K562 (cell line): ENCODE measurements around the gene NFIB. TPM values are rescaled to one million over a fixed set of nuclear protein-coding genes. Genes with fewer than 3 reads are reported as not detected.

Experiments
- ATAC-seq: fragments of 200-7000 bp; cut with Tn5 transposase; 3 replicates; pipeline ENCODE4 v1.9.1; 2020; ENCODE audit warnings: moderate library complexity
- BruUV-seq: library from RNA; stranded (reverse); fragments of 400-500 nt; replicated peaks from 2 replicates; lab custom pipeline; 2021; lab: Mats Ljungman, UMichigan
- CTCF ChIA-PET: fragments of 300-600 bp; formaldehyde crosslinking; extraction: SDS; loops from one replicate; lab custom pipeline; 2021; ENCODE audit warnings: low intra/inter-chr PET ratio; lab: Yijun Ruan, JAX
- POLR2A ChIA-PET: fragments of 300-600, 350-650 bp; sonication (Branson Sonifier 250); formaldehyde crosslinking; extraction: SDS; loops from one replicate; lab custom pipeline; 2021; ENCODE audit warnings: antibody characterized with exemption, inconsistent platforms; lab: Yijun Ruan, JAX
- DNase-seq, 4 experiments: peaks; one replicate each; pipeline versions ENCODE4 v3.0.0 to v3.0.0-alpha.2; 2011 to 2018; ENCODE audit warnings: low spot score in 3 of 4, mixed read lengths in 3 of 4; ENCODE audit errors: extremely low read depth in 1 of 4
- FAIRE-seq: peaks from 2 replicates; lab custom pipeline; 2011; peaks lifted over from hg19 to GRCh38; lab: Jason Lieb, UNC
- H2AFZ ChIP-seq: 2 replicates; pipeline ENCODE4 v1.6.0; 2011; ENCODE audit warnings: low read depth, low read length, control low read depth, inconsistent platforms
- H3K27ac ChIP-seq: fragments of 200-600 bp; 3 replicates; pipeline ENCODE4 v1.8.0; 2011; ENCODE audit warnings: low read depth, mild to moderate bottlenecking, control low read depth, inconsistent platforms, low read length, moderate library complexity, mixed read lengths; ENCODE audit errors: extremely low read depth
- H3K27me3 ChIP-seq, 2 experiments: fragments of 300-600 bp in 1 of 2; 2 replicates in 1 of 2; 3 replicates in 1 of 2; pipeline versions ENCODE4 v1.6.0 to v1.8.0; 2011; ENCODE audit warnings: inconsistent platforms in 2 of 2, low read length in 2 of 2, mild to moderate bottlenecking in 1 of 2, mixed read lengths in 1 of 2, moderate library complexity in 1 of 2; ENCODE audit not compliant: control insufficient read depth in 2 of 2, insufficient read depth in 2 of 2
- H3K36me3 ChIP-seq: fragments of 300-600 bp; 3 replicates; pipeline ENCODE4 v1.8.0; 2011; ENCODE audit warnings: mild to moderate bottlenecking, low read length, inconsistent platforms; ENCODE audit not compliant: control insufficient read depth, insufficient read depth
- H3K4me1 ChIP-seq, 2 experiments: fragments of 200-600 bp in 1 of 2; replicated peaks in 1 of 2; 2 replicates in 1 of 2; 3 replicates in 1 of 2; pipeline versions ENCODE4 v1.5.1 to v1.8.0; 2011; ENCODE audit warnings: inconsistent platforms in 2 of 2, low read length in 2 of 2, mild to moderate bottlenecking in 1 of 2, mixed read lengths in 1 of 2, moderate library complexity in 1 of 2; ENCODE audit not compliant: control insufficient read depth in 2 of 2, insufficient read depth in 2 of 2
- H3K4me2 ChIP-seq: 2 replicates; pipeline ENCODE4 v1.6.1; 2011; ENCODE audit warnings: low read length, control low read depth, inconsistent platforms, mixed read lengths; ENCODE audit not compliant: insufficient read depth
- H3K4me3 ChIP-seq: fragments of 200-600 bp; sonication (generic), shearing (Covaris generic); 2 replicates; pipeline ENCODE4 v1.5.1; 2016; ENCODE audit warnings: control low read depth, inconsistent platforms
- H3K79me2 ChIP-seq: fragments of 200-600 bp; 3 replicates; pipeline ENCODE4 v1.8.0; 2011; ENCODE audit warnings: low read length, inconsistent platforms; ENCODE audit not compliant: control insufficient read depth, insufficient read depth
- H3K9ac ChIP-seq, 2 experiments: 2 replicates each; pipeline versions ENCODE4 v1.6.0 to v1.6.1; 2011; ENCODE audit warnings: low read depth in 2 of 2, low read length in 2 of 2, control low read depth in 1 of 2, inconsistent platforms in 1 of 2, mild to moderate bottlenecking in 1 of 2, mixed read lengths in 1 of 2; ENCODE audit not compliant: insufficient read depth in 1 of 2
- H3K9me1 ChIP-seq: one replicate; pipeline ENCODE4 v1.6.0; 2011; ENCODE audit warnings: inconsistent platforms, mild to moderate bottlenecking, low read length, moderate library complexity; ENCODE audit not compliant: control insufficient read depth, insufficient read depth
- H3K9me3 ChIP-seq: replicated peaks from 2 replicates; pipeline ENCODE4 v1.5.1; 2011; ENCODE audit warnings: low read depth, low read length, inconsistent platforms; ENCODE audit not compliant: control insufficient read depth, insufficient read depth
- H4K20me1 ChIP-seq: replicated peaks from 2 replicates; pipeline ENCODE4 v1.6.1; 2011; ENCODE audit warnings: low read length, inconsistent platforms, mixed read lengths; ENCODE audit not compliant: control insufficient read depth, insufficient read depth
- ATF1 ChIP-seq, 2 experiments: fragments of 450-650 bp in 1 of 2; IDR thresholded peaks; 2 replicates each; pipeline ENCODE4 v1.6.1; 2016; ENCODE audit warnings: missing compliant biosample characterization in 1 of 2, missing genetic modification characterization in 1 of 2
- GATAD2A ChIP-seq: fragments of 450-650 bp; IDR thresholded peaks from 2 replicates; pipeline ENCODE4 v1.6.1; 2017
- NFXL1 ChIP-seq: fragments of 450-650 bp; formaldehyde crosslinking; IDR thresholded peaks from 2 replicates; pipeline ENCODE4 v1.4.0; 2021; ENCODE audit warnings: mild to moderate bottlenecking
- NR4A1 ChIP-seq, 2 experiments: fragments of 250-450 bp in 1 of 2; fragments of 450-650 bp in 1 of 2; sonication (Bioruptor Pico) in 1 of 2; IDR thresholded peaks; 2 replicates each; pipeline versions ENCODE4 v1.4.0 to v1.6.1; 2016 to 2020; ENCODE audit warnings: mild to moderate bottlenecking in 2 of 2, missing compliant biosample characterization in 1 of 2, missing genetic modification characterization in 1 of 2, moderate library complexity in 1 of 2
- PHF20 ChIP-seq: fragments of 450-650 bp; IDR thresholded peaks from 2 replicates; pipeline ENCODE4 v1.6.1; 2018; ENCODE audit not compliant: partially characterized antibody
- RB1 ChIP-seq: fragments of 450-650 bp; IDR thresholded peaks from 2 replicates; pipeline ENCODE4 v1.6.1; 2017; ENCODE audit warnings: low read depth, mild to moderate bottlenecking
- TAF9B ChIP-seq: fragments of 450-650 bp; IDR thresholded peaks from 2 replicates; pipeline ENCODE4 v1.6.1; 2018; ENCODE audit warnings: mild to moderate bottlenecking; ENCODE audit not compliant: partially characterized antibody
- ZNF551 ChIP-seq: fragments of 250-450 bp; sonication (Bioruptor Pico); IDR thresholded peaks from 2 replicates; pipeline ENCODE4 v1.5.0; 2021; ENCODE audit warnings: mild to moderate bottlenecking, moderate library complexity
- ZNF584 ChIP-seq: fragments of 200-800 bp; sonication (Bioruptor generic); IDR thresholded peaks from 2 replicates; pipeline ENCODE4 v1.6.1; 2016; ENCODE audit warnings: low read depth, mild to moderate bottlenecking, missing genetic modification characterization, missing compliant biosample characterization
- ZNF589 ChIP-seq: fragments of 200-800 bp; sonication (Bioruptor generic); IDR thresholded peaks from 2 replicates; pipeline ENCODE4 v1.6.1; 2016; ENCODE audit warnings: low read depth, missing genetic modification characterization, missing compliant biosample characterization
- WGBS: fragments of 100-300 bp; shearing (Covaris generic); methylation state at CpG from one replicate; pipeline ENCODE4 v1.1.6; 2016; ENCODE audit warnings: low coverage, mixed read lengths; ENCODE audit not compliant: insufficient coverage; ENCODE audit errors: missing lambda C conversion rate; 5-methylcytosine and 5-hydroxymethylcytosine counted together
- in situ Hi-C: fragments of 300-500 bp; cut with MboI; formaldehyde crosslinking; loops from 4 replicates; pipeline ENCODE4 v1.15.0; 2018; ENCODE audit warnings: inconsistent platforms, mixed read lengths
- intact Hi-C: fragments of 100-400 bp; cut with micrococcal nuclease; formaldehyde crosslinking; loops from 2 replicates; pipeline ENCODE4 v1.14.2; 2022
- polyA plus RNA-seq, 8 experiments: library from polyadenylated mRNA; depleted of rRNA in 4 of 8; stranded (reverse) in 5 of 8; unstranded in 3 of 8; fragments of >200 nt; fragmentation: Nextera tagmentation in 2 of 8; fragmentation: Illumina TruSeq in 1 of 8; extraction: Ambion mirVana in 2 of 8; extraction: Trizol in 1 of 8; gene quantifications; 2 replicates each; pipeline versions ENCODE4 v1.2.1 to v1.2.3, GENCODE V29; 2011 to 2014; ENCODE audit warnings: inconsistent platforms in 1 of 8, missing spikeins in 1 of 8
- total RNA-seq, 7 experiments: library from RNA; depleted of rRNA in 6 of 7; stranded (reverse); fragments of >200 nt in 6 of 7; fragmentation: Illumina TruSeq in 2 of 7; extraction: Trizol in 2 of 7; gene quantifications; 2 replicates each; pipeline versions ENCODE4 v1.2.1 to v1.2.3, GENCODE V29; 2011 to 2021; ENCODE audit warnings: low replicate concordance in 1 of 7
- TF ChIP-seq, protein P1 (sequence below): sonication (generic); formaldehyde crosslinking; IDR thresholded peaks from 2 replicates; pipeline ENCODE4 v1.8.1; 2023; ENCODE audit warnings: mild to moderate bottlenecking, missing genetic modification reagents
- TF ChIP-seq, protein P2 (sequence below), 2 experiments: fragments of 150-350 bp in 1 of 2; IDR thresholded peaks; 2 replicates each; pipeline ENCODE4 v1.6.1; 2012 to 2016; ENCODE audit warnings: low read depth in 2 of 2, low read length in 2 of 2, mild to moderate bottlenecking in 1 of 2, moderate library complexity in 1 of 2
- TF ChIP-seq, protein P3 (sequence below): fragments of 250-450 bp; sonication (Bioruptor Pico); IDR thresholded peaks from 2 replicates; pipeline ENCODE4 v1.8.0; 2022; ENCODE audit warnings: moderate library complexity, mild to moderate bottlenecking, inconsistent platforms

Gene NFIB
- total and polyA plus RNA-seq, 9 of the 15 experiments (the other 6 are each of a cell fraction or from before 2014, with no cell fraction given) = 1.2 to 3.3 (median 1.9) TPM

DNA sequence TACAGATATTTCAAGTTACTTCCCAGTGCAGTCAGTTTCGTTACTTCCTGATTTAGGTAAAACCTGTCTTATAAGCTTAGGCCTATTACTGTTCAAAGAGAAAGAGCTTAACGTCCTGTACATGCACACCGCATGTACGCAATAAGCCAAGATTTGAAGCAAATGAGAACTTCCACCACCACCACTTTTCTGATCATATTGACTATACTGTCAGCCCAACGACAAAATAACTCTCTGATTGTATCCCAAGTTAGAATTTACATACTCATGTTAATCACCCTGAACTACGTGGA lies 5.1 kb downstream of the NFIB start:
- DNase-seq (no peak), ATAC-seq (no peak), FAIRE-seq (no peak)
- Histone ChIP-seq H3K79me2 (no peaks in the 10 kb centered on the region), H3K4me1 (peaks cover 3 to 11% of the 10 kb centered on the region in 2 experiments; a peak in 4 of 5 replicates), H3K27ac (no peak overlapping the region), H3K4me3 (no peak overlapping the region), H3K4me2 (no peak overlapping the region), H4K20me1 (no peaks in the 10 kb centered on the region), H3K9ac (no peak overlapping the region), H2AFZ (no peak overlapping the region), H3K9me3 (no peaks in the 10 kb centered on the region), H3K9me1 (no peaks in the 10 kb centered on the region), H3K36me3 (no peaks in the 10 kb centered on the region), H3K27me3 (0 out of 5 replicates have a peak, but pooled peaks cover 0 to 6% of the 10 kb centered on the region in 2 experiments)
- in situ Hi-C loops = no loop called here
- BruUV-seq = no TSS peak
- intact Hi-C loops = no loop called here
- TF ChIP-seq, protein P1, sequence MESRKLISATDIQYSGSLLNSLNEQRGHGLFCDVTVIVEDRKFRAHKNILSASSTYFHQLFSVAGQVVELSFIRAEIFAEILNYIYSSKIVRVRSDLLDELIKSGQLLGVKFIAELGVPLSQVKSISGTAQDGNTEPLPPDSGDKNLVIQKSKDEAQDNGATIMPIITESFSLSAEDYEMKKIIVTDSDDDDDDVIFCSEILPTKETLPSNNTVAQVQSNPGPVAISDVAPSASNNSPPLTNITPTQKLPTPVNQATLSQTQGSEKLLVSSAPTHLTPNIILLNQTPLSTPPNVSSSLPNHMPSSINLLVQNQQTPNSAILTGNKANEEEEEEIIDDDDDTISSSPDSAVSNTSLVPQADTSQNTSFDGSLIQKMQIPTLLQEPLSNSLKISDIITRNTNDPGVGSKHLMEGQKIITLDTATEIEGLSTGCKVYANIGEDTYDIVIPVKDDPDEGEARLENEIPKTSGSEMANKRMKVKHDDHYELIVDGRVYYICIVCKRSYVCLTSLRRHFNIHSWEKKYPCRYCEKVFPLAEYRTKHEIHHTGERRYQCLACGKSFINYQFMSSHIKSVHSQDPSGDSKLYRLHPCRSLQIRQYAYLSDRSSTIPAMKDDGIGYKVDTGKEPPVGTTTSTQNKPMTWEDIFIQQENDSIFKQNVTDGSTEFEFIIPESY (CRISPR knock-in tag) = no peak
- TF ChIP-seq NR4A1 (CRISPR knock-in tag; IDR thresholded peaks at IDR 0.05) (no peak), NR4A1 (tag; IDR thresholded peaks at IDR 0.05) (no peak), ZNF584 (CRISPR knock-in tag) (no peak), ATF1 (CRISPR knock-in tag; IDR thresholded peaks at IDR 0.05) (no peak), ATF1 (tag; IDR thresholded peaks at IDR 0.05) (no peak), ZNF589 (CRISPR knock-in tag) (no peak), NFXL1 (CRISPR knock-in tag) (no peak), RB1 (no peak), TAF9B (no peak), ZNF551 (no peak), PHF20 (no peak), GATAD2A (no peak)
- TF ChIP-seq, protein P2, sequence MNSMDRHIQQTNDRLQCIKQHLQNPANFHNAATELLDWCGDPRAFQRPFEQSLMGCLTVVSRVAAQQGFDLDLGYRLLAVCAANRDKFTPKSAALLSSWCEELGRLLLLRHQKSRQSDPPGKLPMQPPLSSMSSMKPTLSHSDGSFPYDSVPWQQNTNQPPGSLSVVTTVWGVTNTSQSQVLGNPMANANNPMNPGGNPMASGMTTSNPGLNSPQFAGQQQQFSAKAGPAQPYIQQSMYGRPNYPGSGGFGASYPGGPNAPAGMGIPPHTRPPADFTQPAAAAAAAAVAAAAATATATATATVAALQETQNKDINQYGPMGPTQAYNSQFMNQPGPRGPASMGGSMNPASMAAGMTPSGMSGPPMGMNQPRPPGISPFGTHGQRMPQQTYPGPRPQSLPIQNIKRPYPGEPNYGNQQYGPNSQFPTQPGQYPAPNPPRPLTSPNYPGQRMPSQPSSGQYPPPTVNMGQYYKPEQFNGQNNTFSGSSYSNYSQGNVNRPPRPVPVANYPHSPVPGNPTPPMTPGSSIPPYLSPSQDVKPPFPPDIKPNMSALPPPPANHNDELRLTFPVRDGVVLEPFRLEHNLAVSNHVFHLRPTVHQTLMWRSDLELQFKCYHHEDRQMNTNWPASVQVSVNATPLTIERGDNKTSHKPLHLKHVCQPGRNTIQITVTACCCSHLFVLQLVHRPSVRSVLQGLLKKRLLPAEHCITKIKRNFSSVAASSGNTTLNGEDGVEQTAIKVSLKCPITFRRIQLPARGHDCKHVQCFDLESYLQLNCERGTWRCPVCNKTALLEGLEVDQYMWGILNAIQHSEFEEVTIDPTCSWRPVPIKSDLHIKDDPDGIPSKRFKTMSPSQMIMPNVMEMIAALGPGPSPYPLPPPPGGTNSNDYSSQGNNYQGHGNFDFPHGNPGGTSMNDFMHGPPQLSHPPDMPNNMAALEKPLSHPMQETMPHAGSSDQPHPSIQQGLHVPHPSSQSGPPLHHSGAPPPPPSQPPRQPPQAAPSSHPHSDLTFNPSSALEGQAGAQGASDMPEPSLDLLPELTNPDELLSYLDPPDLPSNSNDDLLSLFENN (IDR thresholded peaks at IDR 0.05; ENCODE audit: low read depth in 2 of 2, low read length in 2 of 2) = no peak
- TF ChIP-seq, protein P3, sequence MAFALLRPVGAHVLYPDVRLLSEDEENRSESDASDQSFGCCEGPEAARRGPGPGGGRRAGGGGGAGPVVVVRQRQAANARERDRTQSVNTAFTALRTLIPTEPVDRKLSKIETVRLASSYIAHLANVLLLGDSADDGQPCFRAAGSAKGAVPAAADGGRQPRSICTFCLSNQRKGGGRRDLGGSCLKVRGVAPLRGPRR = no peak
- WGBS = 52% methylated on average over 6 of the region's 6 CpGs
- CTCF ChIA-PET = no interaction called here
- POLR2A ChIA-PET = no interaction called here
